Coronary artery (tissue), 2 donors: ENCODE results near the gene CARD9.

ENCODE experiments used
- DNase-seq: peaks from one replicate; pipeline ENCODE4 v3.0.0-alpha.2; 2017; ENCODE audit warnings: low spot score
- H3K27ac ChIP-seq, 2 donors: fragments of 200-600 bp; sonication (generic); one replicate each; pipeline ENCODE4 v1.5.1; 2016 to 2019
- H3K4me3 ChIP-seq: fragments of 200-600 bp; sonication (generic); 2 replicates; pipeline ENCODE4 v1.5.1; 2016; ENCODE audit warnings: mild to moderate bottlenecking, moderate library complexity
- CTCF ChIP-seq: fragments of 200-600 bp; sonication (generic); IDR thresholded peaks from one replicate; pipeline ENCODE4 v1.5.1; 2019; ENCODE audit warnings: antibody characterized with exemption

The CARD9 gene

DNA sequence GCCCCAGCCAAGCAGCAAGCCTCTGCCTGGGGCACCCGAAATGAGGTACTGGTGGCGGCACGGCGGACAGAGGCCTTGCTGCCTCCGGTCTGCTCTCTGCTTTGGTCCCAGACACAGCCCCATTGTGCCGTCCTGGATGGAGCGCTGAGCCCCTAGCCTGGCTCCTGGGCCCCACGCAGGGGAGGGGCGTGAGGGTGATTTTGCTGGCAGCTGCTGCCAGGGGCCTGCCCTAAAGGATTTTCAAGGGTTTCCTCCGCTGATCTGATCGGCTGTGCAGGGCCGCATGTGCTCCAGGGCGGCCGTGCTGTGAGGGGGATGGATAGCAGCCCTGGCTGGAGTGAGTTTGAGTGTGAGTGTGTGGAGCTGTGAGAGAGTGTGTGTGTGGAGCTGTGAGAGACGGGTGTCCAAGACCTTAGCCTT lies 44.8 kb downstream of the CARD9 start:
- no peak for TF ChIP-seq CTCF
- H3K4me3 ChIP-seq = peak overlapping the region; percentile 82
- H3K27ac ChIP-seq = peak overlapping the region in 1 of 2 donors; percentile 87
- no peak for DNase-seq

- DNase-seq = no peak
These were observed 45.4 kb downstream of the CARD9 start for GRCh38 chr9:136328011-136328621.

GRCh38 chr9:136327304-136327974 lies 46.0 kb downstream of the CARD9 start, which contains the start of gene GPSM1:
Gene GPSM1, plus strand, starts transcription at chr9:136327539. Its CDS starts 157 bp downstream, at chr9:136327696.
- TF ChIP-seq CTCF = no peak
- no peak for DNase-seq
- peak within 1 kb of the TSS; percentile 68 to 87 for H3K27ac ChIP-seq
- peak within 1 kb of the TSS; percentile 82 for H3K4me3 ChIP-seq

More at GRCh38 chr9:136328011-136328621, 45.4 kb downstream of the CARD9 start:
- no peak for TF ChIP-seq CTCF
- Histone ChIP-seq H3K4me3 (peak overlapping the region; percentile 82), H3K27ac (peak overlapping the region; percentile 68 to 87)

DNA sequence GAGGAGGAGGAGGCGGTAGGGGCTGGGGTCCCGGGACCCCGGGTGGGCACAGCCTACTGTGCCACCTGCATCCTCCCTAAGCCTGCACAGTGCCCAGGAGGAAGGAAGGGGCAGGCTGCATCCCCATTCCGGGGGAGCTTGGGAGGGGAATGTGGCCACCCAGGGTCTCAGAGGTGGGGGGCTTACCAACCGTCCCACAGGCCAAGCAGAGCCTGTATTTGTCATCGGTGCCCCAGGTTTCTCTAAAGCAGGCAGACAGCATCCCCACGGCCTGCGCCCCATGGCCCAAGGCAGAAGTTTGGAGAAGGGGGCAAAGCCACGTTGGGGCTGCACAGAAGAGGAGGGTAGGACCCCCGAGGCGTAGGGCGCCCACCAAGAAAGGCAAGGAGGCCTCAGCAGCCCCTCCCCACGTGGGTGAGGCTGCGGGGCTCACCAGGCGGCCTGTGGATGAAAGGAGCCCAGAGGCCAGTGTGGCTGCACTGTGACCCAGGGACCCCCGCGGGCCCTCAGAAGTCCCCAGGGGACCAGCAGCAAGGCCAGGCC lies 46.6 kb downstream of the CARD9 start:
- Histone ChIP-seq H3K4me3 (peak overlapping the region; percentile 82), H3K27ac (peak overlapping the region; percentile 68 to 87)
- no peak for DNase-seq
- no peak for TF ChIP-seq CTCF

GRCh38 chr9:136326061-136326760 lies 47.3 kb downstream of the CARD9 start:
- H3K27ac ChIP-seq = peak overlapping the region; percentile 68 to 87
- no peak for DNase-seq
- TF ChIP-seq CTCF = no peak
- peak overlapping the region; percentile 82 for H3K4me3 ChIP-seq

DNA sequence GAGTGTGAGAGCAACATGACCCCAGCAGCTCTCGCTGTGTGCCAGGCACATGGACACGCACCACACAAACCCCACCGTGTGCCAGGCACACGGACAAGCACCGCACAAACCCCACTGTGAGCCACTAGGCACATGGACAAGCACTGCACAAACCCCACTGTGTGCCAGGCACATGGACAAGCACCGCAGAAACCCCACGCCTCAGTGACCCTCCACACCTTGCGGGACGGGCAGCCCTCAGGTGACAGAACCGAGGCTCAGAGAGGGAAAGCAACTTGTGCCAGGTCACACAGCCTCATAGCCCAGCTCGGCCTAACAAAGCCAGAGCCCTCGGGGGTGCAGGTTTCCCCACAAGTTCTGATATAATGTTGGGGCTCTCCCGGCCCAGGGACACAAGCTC lies 48.1 kb downstream of the CARD9 start:
- no peak for DNase-seq
- Histone ChIP-seq H3K27ac (peak overlapping the region in 1 of 2 donors; percentile 87), H3K4me3 (no peak overlapping the region)
- no peak for TF ChIP-seq CTCF
